Suppressor macrophage treated with lipopolysaccharide for 1 hour (primary cell): ENCODE data around the gene C16orf54.
"Not testable (repeated sequence)": the region's sequence is repeated elsewhere in the genome, so short reads cannot be mapped to it uniquely, and the experiment has no call there.

Source experiments
- DNase-seq, 3 donors: peaks; one replicate each; pipeline ENCODE4 v3.0.0-alpha.2; 2020 to 2022

C16orf54 gene

DNA sequence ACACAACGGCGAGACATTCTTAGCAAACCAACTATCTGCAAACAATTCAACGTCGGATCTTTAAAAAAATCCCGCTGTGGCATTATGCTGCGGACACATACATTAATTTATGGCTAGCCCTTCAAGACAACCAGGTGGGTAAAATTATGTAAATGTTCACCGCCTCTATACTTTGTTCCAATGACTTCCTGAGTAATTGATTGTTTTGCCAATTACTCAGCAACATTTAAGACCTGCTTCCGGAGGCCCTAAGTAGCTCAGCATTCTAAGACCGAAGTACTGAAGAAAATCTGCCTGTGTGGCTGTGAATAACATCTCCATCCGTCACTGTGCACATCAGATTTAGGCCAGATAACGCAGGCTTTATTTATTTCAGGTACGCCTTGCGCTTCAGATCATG lies 43.5 kb downstream of the C16orf54 start:
- DNase-seq: no peak

DNA sequence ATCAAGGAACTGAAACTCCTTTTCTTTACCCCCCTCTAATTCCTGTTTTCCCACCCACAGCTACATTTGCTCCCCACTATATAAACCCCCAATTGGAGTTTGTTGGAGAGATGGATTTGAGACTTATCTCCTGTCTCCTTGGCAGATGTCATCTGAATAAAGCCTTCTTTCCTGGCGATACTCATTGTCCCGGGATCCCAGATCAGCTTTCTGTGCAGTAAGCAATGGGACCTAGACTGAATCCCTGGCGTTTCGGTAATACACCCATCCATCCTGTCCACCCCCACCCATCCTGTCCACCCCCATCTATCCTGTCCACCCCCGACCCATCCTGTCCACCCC lies 44.6 kb downstream of the C16orf54 start:
- no peak for DNase-seq

DNA sequence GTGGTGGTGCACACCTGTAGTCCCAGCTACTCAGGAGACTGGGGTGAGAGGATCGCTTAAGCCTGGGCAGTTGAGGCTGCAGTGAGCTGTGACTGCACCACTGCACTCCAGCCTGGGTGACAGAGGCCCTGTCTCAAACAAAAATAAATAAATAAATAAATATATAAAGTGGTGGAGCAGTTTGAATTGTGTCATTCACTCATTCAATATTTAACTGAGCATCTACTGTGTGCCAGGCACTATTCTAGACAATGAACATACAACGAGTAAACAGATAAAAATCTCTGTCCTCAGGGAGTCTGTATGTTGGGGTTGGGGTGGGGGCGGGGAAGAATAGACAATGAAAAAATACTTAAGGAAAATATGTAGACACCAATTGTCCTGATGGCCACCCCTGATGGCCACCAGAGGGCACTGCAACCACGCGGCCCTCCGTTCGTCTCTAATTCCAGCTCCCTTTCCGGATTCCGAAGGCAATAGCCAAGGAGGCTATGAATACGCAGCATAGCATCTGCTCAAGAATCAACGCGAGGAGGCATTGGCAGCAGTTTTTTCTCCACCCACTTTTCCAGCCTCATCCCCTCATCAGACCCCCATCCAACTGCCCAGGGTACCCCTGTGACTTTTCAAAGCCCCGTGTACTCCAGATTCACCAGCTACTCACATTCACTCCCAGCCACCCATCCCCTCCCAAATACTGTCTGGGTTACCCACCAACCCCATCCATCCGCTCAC lies 45.4 kb downstream of the C16orf54 start:
- DNase-seq: peak; percentile 80 to 87 (median 86)

DNA sequence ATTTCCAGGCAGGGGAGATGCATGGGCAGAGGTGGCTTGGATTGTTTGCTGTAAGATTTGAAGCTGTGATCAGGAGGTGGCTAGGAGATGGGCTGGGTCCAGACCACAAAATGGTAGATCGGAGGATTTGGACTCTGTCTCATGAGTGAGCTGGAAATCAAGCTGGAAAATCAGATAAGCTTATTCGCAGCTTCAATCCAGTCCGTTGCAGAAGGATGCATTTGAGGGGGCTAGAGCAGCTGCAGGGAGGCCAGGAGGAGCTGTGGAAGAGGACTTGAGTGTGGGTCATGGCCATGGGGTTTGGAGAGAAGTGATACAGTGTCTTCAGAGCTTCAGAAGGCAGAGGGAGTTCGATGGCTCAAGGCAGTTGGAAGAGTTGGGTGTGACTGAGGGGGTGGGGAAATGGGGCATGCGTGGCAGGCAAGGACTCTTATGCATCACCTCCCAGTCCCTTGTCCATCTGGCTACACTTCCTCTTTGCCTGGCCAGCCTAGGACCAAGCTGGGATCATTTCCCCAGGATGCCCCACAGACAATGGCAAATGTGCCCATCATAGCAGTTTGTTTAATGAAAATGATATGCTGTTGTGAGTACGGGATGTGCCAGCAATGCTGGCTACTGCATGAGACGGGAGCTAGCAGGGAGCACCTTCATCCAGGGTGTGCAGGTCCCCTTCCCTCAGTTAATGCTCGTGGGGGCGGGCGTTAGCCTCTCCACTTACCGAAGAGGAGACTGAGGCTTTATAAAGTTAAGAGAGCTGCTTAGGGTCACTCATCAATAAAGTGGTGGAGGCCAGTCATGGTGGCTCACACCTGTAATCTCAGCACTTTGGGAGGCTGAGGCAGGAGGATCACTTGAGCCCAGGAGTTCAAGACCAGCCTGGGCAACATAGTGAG lies 46.2 kb downstream of the C16orf54 start:
- DNase-seq: peak; percentile 35 to 53 (median 42)

- no peak for DNase-seq
These were observed 47.1 kb downstream of the C16orf54 start for GRCh38 chr16:29698484-29699323.

GRCh38 chr16:29698042-29698441 lies 47.7 kb downstream of the C16orf54 start:
- no peak for DNase-seq

GRCh38 chr16:29697391-29697790 lies 48.4 kb downstream of the C16orf54 start:
- no peak for DNase-seq

GRCh38 chr16:29696881-29697331 lies 48.9 kb downstream of the C16orf54 start:
- DNase-seq: no peak

- not testable (repeated sequence) for DNase-seq
These were observed 50.1 kb downstream of the C16orf54 start for GRCh38 chr16:29695675-29696074.

- no peak for DNase-seq
These were observed 51.2 kb downstream of the C16orf54 start for GRCh38 chr16:29694384-29695195.

DNA sequence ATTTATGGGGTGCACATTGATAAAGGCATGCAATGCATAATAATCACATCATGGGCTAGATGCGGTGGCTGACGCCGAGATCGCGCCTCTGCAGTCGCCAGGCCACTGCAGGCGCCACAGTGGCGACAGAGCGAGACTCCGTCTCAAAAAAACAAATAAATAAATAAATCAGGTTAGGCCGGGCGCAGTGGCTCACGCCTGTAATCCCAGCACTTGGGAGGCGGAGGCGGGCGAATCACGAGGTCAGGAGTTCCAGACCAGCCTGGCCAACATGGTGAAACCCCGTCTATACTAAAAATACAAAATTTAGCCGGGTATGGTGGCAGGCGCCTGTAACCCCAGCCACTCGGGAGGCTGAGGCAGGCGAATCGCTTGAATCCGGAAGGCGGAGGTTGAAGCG lies 53.2 kb downstream of the C16orf54 start:
- not testable (repeated sequence) for DNase-seq
